NOMO-1 treated with dmso at 0.1 percent for 144 hours (cell line): ENCODE results near the gene ZNF341.
A peak's percentile ranks its signal among the peaks of the same experiment; 100 is the strongest.
"Not testable (repeated sequence)": the region's sequence is repeated elsewhere in the genome, so short reads cannot be mapped to it uniquely, and the experiment has no call there.

Experiments
- DNase-seq: peaks from one replicate; lab custom pipeline; 2025; ENCODE audit not compliant: unreplicated experiment; lab: John Stamatoyannopoulos, UW

The ZNF341 gene

GRCh38 chr20:33728463-33728862 lies 3.3 kb upstream of the ZNF341 start:
- no peak for DNase-seq

DNA sequence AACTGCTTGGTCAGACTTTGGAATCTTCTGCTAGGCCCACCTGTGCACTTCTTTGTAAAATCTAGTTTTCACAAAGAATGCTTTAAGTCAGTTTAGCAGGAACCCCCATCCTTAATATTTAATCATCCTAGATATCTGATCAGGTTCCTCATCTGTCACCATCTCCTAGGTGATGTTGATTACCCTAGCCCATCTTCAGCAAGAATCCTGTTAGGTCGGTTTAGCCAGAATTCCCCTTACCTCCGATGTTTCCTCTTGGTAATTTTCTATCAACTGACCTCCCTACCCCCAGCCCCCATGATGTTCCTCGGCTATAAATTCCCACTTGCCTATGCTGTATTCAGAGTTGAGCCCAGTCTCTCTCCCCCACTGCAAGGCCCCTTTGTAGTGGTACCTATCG lies 2.7 kb upstream of the ZNF341 start:
- DNase-seq, result no peak

DNA sequence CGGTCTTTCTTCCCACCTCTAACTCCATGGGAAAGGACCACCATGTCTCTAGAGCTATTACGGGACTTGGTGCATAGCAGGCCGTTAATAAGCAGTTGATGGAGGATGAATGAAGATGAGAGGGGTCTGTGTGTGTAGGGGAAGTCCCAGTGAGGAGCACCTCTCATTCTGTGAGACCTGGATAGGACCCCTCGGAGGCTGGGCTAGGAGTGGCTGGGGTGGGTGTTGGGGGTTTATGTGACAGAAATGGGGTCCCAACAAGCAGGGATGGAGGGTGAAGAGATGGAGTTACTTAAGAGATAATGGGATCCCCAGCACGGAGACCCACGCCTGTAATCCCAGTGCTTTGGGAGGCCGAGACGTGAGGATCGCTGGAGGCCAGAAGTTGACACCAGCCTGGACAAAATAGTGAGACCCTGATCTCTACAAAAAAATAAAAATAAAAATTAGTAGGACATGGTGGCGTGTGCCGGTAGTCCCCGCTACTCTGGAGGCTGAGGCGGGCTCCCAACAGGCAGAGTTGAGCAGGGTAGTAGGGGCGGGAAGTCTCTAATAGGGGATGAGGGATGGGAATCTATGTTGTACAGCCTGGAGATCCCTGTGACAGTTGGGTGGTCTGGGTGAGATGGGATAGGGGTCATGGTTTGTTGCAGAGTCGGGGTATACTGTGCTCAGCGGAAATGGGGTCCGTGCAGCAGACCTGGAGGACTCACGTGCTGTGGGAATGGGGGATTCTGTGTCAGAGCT lies 677 bp upstream of the ZNF341 start:
- no peak for DNase-seq

- DNase-seq, result peak; percentile 91
Measured at GRCh38 chr20:33732166-33732970, 572 bp downstream of the ZNF341 start.

GRCh38 chr20:33733654-33734576 lies 2.1 kb downstream of the ZNF341 start:
- peak; percentile 62 for DNase-seq

DNA sequence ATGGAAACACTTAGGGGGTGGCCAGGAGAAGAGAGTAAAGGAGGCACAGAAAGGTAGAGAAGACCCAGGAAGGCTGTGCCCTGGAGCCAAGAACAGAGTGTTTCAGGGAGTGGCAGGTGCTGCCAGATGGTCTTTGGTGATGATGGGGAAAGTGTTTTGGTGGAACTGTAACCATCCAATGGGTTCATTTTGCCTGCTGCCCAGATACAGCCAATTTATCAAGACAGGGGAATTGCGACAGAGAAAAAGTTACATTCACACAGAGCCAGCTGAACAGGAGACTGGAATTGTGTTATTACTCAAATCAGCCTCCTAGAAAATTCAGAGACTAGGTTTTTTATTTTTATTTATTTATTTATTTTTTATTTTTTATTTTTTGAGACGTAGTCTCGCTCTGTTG lies 5.2 kb downstream of the ZNF341 start:
- no peak for DNase-seq

GRCh38 chr20:33739493-33739892 lies 7.7 kb downstream of the ZNF341 start:
- DNase-seq, result no peak

GRCh38 chr20:33740189-33740588 lies 8.4 kb downstream of the ZNF341 start:
- no peak for DNase-seq

- DNase-seq, result no peak
Measured at GRCh38 chr20:33744181-33744580, 12.4 kb downstream of the ZNF341 start.

DNA sequence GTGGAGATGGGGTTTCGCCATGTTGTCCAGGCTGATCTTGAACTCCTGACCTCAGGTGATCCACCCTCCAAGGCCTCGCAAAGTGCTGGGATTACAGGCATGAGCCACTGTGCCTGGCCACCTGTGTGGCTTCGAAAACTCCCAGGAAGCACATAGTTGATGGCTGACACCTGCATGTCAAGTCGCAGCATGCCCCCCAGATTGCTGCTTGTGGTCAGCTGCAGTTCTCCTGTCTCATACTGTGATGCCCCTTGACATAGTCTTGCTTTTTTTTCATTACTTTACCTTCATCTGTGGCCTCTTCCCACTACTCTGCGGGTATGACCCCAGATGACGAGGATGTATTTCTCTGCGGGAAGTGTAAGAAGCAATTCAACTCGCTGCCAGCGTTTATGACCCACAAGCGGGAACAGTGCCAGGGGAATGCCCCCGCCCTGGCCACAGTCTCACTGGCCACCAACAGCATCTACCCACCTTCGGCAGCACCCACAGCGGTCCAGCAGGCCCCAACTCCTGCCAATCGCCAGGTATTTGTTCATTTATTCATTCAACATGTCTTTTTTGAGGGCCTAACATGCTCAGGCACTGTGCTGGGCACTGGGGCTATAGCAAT lies 13.1 kb downstream of the ZNF341 start:
- no peak for DNase-seq

DNA sequence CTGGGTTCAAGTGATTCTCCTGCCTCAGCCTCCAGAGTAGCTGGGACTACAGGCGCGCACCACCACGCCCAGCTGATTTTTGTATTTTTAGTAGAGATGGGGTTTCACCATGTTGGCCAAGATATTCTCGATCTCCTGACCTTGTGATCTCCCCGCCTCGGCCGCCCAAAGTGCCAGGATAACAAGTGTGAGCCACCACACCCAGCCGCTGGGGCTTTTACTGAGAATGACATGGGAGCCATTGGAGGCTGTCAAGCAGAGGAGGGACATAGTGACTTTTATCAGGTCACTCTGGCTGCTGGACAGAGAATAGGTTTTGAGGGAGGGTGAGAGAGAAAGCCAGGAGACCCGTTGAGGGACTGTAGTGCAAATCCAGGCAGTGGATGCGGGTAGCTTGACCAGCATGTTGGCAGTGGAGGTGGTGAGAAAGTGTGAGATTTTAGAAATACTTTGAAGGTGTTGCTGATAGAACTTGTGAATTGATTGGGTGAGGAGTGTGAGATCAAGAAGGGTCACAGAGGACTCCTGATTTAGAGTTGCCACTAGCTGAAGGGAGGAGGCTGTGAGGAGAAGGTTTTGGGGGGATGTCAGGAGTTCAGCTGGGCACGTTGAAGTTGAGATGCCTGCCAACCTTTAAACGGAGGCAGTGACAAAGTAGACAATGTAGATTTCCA lies 14.7 kb downstream of the ZNF341 start:
- no peak for DNase-seq

GRCh38 chr20:33751775-33752174 lies 20.0 kb downstream of the ZNF341 start:
- no peak for DNase-seq

DNA sequence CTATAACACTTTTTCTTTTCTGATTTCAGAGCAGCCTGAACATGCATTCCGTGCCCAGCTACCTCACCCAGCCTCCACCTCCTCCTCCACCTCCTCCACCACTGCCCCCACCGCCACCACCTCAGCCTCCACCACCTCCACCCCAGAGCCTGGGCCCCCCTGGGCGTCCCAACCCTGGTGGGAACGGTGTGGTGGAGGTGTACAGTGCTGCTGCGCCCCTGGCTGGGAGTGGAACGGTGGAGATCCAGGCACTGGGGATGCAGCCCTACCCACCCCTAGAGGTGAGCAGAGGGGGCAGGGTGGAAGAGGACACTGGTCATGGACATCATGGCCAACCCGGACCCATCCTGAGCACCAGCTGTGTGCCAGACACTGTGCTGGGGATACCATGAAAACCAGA lies 21.3 kb downstream of the ZNF341 start:
- no peak for DNase-seq

DNA sequence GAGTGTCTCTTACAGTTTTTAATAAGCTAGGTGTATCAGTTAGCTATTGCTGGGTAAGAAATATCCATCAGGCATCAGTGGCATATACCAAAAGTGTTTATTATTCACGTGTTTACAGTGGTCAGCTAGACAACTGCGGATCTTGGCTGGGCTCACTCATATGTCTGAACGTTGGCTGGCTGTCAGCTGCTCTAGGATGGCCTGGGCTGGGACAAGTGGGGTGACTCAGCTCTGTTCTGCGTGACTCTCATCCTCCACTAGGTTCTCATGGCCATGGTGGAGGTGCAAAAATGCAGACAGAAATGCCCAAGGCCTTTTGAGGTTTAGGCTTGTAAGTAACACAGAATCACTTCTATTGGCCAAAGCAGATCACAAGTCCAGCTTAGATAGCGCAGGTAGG lies 22.0 kb downstream of the ZNF341 start:
- no peak for DNase-seq

DNA sequence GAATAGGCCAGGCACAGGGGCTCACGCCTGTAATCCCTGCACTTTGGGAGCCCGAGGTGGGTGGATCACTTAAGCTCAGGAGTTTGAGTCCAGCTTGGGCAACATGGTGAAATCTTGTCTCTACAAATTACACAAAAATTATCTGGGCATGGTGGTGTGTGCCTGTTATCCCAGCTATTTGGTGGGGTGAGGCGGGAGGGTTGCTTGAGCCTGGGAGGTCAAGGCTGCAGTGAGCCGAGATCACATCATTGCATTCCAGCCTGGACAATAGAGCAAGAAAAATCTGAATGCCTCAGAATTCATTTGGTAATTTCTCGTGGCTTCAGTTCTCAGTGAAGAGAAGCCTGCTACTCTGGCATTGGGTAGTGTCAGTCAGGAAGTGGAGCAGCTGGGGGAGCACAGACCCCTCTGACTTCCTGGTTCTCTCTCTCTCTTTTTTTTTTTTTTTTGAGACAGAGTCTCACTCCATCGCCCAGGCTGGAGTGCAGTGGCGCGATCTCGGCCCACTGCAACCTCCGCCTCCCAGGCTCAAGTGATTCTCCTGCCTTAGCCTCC lies 24.2 kb downstream of the ZNF341 start:
- not testable (repeated sequence) for DNase-seq

DNA sequence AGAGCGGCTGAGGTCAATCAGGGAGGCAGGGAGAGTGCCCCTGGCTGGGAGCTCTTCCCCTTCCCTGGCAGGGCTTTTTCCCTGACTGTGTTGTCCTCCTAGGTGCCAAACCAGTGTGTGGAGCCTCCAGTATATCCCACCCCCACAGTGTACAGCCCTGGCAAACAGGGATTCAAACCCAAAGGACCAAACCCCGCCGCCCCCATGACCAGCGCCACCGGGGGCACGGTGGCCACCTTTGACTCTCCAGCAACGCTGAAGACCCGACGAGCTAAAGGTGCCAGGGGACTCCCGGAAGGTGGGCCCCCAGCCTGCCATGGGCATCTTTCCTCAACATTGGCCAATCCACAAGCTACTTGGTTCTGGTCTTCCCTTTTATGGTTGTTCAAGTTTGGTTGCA lies 25.2 kb downstream of the ZNF341 start:
- no peak for DNase-seq

DNA sequence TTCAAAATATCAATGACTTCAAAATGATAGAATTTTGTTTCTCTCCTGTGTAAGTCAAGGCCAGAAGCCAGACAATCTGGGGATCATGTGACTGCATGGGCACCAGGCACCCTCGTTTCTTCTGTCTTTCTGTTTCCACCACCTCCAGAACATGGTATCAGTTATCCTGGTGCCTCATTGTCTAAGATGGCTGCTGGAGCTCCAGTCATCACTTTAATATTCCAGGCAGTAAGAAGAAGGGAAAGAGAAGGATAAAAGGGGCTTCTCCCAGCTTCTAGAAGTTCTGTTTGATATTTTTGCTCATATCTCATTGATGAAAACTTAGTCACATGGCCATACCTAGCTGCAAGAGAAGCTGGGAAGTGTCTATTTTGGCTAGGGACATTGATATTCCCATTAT lies 25.7 kb downstream of the ZNF341 start:
- DNase-seq, result no peak

DNA sequence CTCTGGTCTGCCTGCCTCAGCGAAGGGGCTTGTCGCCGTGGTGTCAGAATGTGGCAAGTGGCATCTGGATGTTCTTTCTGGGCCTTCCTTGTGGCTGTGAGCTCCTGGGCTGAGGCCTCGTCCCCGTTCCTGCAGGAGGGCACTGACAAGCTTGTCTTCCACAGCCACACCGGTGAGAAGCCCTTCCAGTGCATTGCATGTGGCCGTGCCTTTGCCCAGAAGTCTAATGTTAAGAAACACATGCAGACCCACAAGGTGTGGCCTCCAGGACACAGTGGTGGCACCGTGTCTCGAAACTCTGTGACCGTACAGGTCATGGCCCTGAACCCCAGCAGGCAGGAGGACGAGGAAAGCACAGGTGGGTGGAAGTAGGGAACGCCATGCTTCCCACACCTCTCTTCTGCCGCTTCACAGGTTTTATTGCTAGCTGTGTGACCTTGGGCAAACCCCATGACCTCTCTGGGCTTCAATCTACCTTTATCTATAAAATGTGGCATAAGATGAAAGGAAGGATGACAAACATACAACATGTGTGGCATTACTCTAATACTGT lies 30.0 kb downstream of the ZNF341 start:
- DNase-seq, result no peak

- no peak for DNase-seq
Measured at GRCh38 chr20:33765099-33765498, 33.3 kb downstream of the ZNF341 start.

DNA sequence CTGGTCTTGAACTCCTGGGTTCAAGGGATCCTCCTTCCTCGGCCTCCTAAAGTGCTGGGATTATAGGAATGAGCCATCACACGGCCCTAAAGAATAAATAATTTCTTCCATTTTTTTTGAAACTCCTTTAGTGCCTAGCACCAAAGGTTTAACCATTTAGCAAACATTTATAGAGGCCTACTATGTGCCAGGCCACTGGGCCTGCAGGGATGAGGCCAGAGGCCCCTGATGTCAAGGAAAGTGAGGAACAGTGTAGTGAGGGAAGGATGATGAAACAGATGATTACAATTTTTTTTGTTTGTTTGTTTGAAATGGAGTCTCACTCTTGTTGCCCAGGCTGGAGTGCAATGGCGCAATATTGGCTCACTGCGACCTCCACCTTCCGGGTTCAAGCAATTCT lies 33.8 kb downstream of the ZNF341 start:
- DNase-seq, result no peak
